ELF-1 (cell line): Measurements from ENCODE around the gene MAGI1.
"Not testable (repeated sequence)": the region's sequence is repeated elsewhere in the genome, so short reads cannot be mapped to it uniquely, and the experiment has no call there.

Experiments
- DNase-seq: peaks from one replicate; pipeline ENCODE4 v3.0.0-alpha.2; 2016; ENCODE audit warnings: low read depth, low spot score

The MAGI1 gene

DNA sequence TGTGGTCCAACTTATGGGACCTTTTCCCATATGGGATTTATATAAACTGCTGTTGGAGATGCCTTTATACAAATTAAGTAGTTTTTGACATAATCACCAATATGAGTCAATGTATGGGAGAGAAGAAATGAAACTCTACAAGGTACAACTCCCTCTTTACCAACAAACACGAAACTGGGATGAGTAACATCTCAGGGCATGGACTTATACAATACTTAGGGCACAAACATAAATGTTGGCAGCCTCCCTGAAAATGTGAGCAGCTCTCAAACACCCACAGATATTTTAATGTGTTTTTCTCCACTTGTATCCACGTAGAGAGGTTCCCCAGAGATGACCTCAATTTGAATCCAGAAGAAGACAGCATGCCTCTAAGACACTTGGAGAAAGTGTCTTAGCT lies 161.6 kb downstream of the MAGI1 start:
- DNase-seq: no peak

DNA sequence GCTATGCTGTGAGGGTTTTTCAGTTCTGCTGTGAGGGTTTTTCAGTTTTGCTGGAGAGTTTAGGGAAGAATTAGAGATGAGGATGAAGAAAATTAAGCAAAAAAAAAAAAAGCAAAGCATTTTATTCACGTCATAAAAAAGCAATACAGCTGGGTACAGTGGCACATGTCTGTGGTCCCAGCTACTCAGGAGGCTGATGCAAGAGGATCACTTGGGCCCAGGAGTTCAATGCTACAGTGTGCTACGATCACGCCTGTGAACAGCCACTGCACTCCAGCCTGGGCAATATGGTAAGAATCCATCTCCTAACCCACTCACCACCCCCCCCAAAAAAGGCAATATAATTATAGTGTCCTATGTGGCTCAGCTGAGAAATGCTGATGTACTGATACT lies 162.7 kb downstream of the MAGI1 start:
- no peak for DNase-seq

DNA sequence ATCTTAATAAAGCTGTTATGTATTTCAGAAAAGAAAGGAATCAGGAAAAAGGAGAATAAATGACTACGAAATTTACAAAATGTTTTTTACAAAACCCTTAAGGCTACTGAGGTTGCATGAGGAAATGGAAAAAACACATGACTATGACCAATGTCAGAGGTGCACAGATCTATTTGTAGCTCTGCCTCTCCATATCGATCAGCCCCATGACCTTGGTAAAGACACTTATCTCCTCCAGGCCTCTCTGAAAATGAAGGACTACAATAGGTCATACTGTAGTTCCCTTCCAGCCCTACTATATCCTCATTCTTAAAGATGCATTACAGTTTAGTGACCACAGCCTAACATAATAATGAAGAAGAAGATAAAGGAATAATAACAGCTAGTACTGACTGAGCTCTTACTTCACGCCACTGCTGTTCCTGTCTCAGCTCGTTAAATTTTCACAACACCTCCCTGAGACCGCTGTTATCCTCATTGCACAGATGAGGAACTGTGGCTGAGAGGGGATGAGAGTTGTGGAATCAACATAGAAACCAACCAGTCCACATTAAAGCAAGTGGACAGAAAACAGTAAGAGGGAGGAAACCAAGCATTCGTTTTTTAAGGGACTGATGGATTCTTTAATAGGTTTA lies 163.2 kb downstream of the MAGI1 start:
- DNase-seq: no peak

DNA sequence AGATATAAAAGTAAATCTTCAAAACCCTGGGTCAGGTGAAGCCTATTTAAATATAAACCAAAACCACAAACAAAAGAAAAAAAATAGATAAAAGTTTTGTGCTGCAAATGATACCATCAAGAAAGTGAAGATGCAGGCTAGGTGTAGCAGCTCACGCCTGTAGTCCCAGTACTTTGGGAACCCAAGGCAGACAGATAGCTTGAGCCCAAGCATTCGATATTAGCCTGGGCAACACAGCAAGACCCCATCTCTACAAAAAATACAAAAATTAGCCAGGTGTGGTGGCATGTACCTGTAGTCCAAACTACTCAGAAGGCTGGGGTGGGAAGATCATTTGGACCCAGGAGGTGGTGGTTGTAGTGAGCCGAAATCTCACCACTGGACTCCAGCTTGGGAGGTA lies 164.8 kb downstream of the MAGI1 start:
- DNase-seq: no peak

- no peak for DNase-seq
These were observed 165.7 kb downstream of the MAGI1 start for GRCh38 chr3:65873028-65873427.

DNA sequence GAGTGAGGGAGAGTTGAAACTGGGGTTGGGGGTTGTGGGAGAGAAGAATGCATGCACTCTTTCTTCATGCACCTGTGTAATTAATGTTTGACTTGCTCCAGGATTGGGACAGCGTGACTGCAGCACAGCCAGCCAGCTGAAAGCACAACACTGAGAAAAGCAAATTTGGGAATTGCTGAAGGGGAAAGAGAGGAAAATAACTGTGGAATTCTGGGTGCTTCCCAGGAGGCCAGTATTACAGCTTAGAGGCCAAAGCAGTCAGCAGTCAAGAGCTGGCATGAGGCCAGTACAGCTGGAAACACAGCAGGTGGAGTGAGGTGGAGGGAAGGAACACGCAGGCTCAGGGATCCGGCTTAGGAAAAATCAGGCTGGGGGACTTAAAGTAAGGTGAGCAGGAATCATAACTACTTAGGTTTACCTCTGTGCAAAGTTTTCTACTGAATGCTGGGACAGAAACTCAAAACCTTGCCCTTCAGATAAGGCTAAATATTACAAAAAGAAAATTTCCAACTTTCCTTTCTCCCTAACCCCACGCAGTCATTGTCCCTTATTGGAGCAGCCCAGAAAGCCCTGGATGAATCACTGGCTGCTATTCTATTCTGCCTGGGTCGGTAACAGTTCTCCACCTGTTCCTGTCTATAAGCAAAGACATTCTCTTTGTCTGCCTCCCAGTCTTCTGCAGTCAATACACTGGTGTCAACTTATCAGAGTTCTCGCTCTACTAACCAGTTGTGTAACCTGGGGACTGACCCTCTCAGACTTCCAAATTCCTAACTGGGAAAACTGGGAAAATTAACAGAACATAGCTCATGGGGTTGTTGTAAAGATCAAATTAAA lies 167.2 kb downstream of the MAGI1 start:
- DNase-seq: no peak

- DNase-seq: no peak
These were observed 168.9 kb downstream of the MAGI1 start for GRCh38 chr3:65869798-65870197.

GRCh38 chr3:65867463-65868210 lies 171.1 kb downstream of the MAGI1 start:
- no peak for DNase-seq

- no peak for DNase-seq
These were observed 174.3 kb downstream of the MAGI1 start for GRCh38 chr3:65864357-65864904.

DNA sequence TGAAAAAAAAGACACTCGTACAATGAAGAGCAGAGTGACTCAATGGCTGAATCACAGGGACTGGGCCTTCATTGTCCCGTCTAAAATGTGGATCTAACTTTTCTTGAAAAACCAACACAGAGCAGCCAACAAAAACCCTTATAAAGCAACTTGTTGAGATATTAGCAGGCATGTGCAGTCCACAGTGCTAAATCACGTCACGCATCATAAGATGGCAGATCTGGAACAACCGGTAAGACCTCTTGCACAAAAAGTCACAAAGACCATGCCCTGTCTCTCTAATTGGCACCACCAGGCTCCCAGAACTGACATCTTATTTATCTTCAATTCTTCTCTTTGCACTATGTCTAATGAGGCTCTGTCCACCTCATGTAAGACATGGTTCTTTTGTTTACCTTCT lies 177.0 kb downstream of the MAGI1 start:
- no peak for DNase-seq

GRCh38 chr3:65859612-65860011 lies 179.1 kb downstream of the MAGI1 start:
- not testable (repeated sequence) for DNase-seq

- DNase-seq: no peak
These were observed 180.0 kb downstream of the MAGI1 start for GRCh38 chr3:65858749-65859148.

DNA sequence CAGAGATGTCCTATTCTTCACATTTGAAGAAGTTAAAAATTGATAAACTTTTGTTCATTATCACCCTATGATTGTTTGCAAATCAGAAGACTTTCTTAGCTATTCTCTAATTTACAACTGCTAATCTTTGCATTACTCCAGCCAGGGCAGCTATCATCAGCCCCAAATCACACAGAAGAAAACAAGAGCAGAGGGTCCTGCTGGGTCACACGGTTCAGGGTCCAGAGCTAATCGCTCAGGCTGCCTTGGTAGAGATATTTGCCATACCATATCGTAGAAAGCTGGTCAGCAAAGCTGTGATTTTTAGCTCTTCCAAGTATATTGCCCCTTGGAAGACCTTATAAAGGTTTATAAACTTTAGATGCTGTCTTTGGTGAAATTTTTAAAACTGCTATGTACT lies 181.4 kb downstream of the MAGI1 start:
- no peak for DNase-seq

DNA sequence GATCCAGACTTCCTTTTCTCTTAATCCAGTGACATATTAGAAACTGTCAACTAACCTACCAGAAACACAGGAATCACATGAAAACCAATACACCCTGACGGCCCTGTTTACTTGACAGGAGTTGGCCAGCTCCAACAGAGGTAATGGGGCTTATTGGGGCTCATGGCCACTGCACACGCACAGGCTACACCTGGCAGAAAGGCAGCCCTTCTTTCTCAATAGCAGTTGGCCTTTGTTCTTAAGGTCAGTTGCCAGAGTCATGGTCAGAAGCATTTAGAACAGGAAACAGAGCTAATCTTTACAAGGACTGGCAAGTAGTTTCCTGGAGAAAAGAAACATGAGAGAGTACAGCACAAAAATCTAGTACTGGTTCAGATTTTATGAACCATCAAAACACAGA lies 181.8 kb downstream of the MAGI1 start:
- DNase-seq: no peak

GRCh38 chr3:65855370-65856100 lies 183.2 kb downstream of the MAGI1 start:
- no peak for DNase-seq

DNA sequence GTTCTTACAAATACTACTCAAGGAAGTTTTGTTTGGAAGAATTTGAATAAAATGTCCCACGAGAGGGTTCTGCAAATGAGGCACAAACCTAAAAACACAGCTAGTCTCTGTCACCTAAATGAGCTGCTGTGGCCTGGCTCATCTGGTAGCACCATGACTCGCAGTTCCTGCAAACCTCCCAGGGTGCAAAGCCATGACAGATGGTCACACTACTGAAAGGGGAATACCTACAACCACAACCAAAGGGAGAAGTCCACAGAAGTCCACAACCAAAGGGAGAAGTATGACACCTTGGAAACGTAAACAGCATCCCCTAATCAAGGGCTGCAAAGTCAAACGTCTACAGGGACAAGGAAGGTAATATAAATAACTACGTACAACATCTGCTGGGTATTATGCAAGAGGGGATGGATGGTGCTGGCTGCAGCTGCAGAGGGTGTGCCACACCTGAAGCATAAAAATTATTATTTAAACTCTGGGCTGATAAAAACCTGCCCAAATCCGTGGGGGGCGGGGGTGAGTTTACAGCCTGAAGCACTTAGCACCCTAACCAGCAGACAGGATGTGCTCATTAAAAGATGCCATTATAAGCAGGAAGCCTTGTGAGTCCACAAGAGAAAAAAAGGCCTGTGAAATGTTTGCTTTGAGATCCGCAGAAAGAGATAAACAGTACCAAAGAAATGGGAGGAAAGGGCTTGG lies 184.0 kb downstream of the MAGI1 start:
- DNase-seq: peak; percentile 28

GRCh38 chr3:65851827-65852226 lies 186.9 kb downstream of the MAGI1 start:
- DNase-seq: no peak

GRCh38 chr3:65850261-65850660 lies 188.5 kb downstream of the MAGI1 start:
- DNase-seq: no peak

DNA sequence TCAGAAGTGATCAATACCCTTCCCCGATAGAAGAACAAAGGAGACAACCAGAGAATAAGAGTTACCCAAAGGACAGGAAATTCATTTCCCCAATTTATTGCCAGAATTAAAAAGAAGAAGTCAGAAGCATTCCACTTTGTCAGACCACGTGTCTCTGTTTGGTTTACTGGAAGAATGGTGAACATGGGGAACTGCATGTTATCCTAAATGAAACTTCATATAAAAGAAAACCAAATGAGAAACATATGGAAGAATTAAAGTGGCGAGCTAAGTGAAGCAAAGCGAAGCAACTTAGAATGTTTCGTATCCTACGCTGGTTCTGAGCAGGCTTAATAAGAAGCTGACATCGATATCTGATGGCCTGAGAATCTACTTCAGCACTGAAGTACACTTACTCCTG lies 190.7 kb downstream of the MAGI1 start:
- DNase-seq: no peak

DNA sequence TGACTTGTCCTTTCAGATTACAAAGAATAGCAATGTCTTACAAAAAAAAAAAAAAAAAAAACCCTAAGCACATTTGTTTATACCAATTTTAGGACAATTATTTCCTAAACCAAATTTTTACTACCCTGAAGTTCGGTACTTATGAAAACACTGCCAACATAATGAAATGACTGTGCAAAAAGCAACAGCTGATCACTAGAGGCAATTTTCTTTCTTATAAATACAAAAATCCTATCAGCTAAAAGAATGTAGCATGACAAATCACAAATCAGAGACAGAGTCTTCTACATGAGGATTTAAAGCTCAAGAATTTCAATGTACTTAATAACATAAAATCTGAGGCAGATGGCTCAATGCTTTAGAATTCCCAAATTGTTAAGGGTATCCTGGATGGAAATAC lies 191.8 kb downstream of the MAGI1 start:
- DNase-seq: no peak

GRCh38 chr3:65844370-65844769 lies 194.3 kb downstream of the MAGI1 start:
- DNase-seq: no peak
